Transverse colon (tissue), 4 donors: ENCODE results near the gene C6orf47. TPM values are rescaled to one million over a fixed set of nuclear protein-coding genes. Genes with fewer than 3 reads are reported as not detected.

Source experiments
- DNase-seq: peaks from one replicate; pipeline ENCODE4 v3.0.0-alpha.2; 2019
- H3K27ac ChIP-seq, 4 donors: fragments of 200-600 bp; sonication (generic); 2 replicates each; pipeline ENCODE4 v1.5.1; 2016 to 2018; ENCODE audit warnings: inconsistent platforms in 4 of 4
- H3K27me3 ChIP-seq: fragments of 200-600 bp; sonication (generic); 2 replicates; pipeline ENCODE4 v1.5.1; 2017; ENCODE audit warnings: inconsistent platforms
- H3K36me3 ChIP-seq, 4 donors: fragments of 200-600 bp; sonication (generic); 2 replicates each; pipeline ENCODE4 v1.5.1; 2017 to 2019; ENCODE audit warnings: inconsistent platforms in 4 of 4
- H3K4me1 ChIP-seq, 4 donors: fragments of 200-600 bp; sonication (generic); 2 replicates each; pipeline ENCODE4 v1.5.1; 2017 to 2020; ENCODE audit warnings: inconsistent platforms in 4 of 4
- H3K4me3 ChIP-seq, 4 donors: fragments of 200-600 bp; sonication (generic); 1 replicate in 1 of 4; 2 replicates in 3 of 4; pipeline versions ENCODE4 v1.5.1 to v1.6.1; 2017 to 2019; ENCODE audit warnings: inconsistent platforms in 4 of 4
- H3K9me3 ChIP-seq, 2 donors: fragments of 200-600 bp; sonication (generic); 2 replicates each; pipeline ENCODE4 v1.5.1; 2017 to 2019; ENCODE audit warnings: inconsistent platforms in 2 of 2
- EP300 ChIP-seq: sonication (generic); formaldehyde crosslinking; IDR thresholded peaks from one replicate; pipeline ENCODE4 v1.6.1; 2017; ENCODE audit warnings: antibody characterized with exemption, low read depth
- POLR2A ChIP-seq: fragments of 450-650 bp; IDR thresholded peaks from one replicate; pipeline ENCODE4 v1.6.1; 2016; ENCODE audit warnings: antibody characterized with exemption, mild to moderate bottlenecking, moderate library complexity
- POLR2AphosphoS5 ChIP-seq, 3 donors: sonication (generic); formaldehyde crosslinking; IDR thresholded peaks; one replicate each; pipeline ENCODE4 v1.6.1; 2016; ENCODE audit warnings: antibody characterized with exemption in 3 of 3
- WGBS, 2 donors: methylation state at CpG; one replicate each; pipeline ENCODE4 v1.1.5; 2018; ENCODE audit warnings: low coverage in 1 of 2; 5-methylcytosine and 5-hydroxymethylcytosine counted together
- in situ Hi-C, 4 donors: fragments of 200-750 bp; cut with MboI; loops; one replicate each; pipeline versions ENCODE4 v1.15.0 to v1.15.1; 2017; ENCODE audit warnings: low sequenced_read_pairs in 3 of 4, low pct_ligation_motif_present in 1 of 4, low pct_unique_long_range_greater_than_20kb in 1 of 4
- intact Hi-C: fragments of 100-400 bp; cut with DNase I; formaldehyde crosslinking; loops from one replicate; pipeline ENCODE4 v1.15.1; 2023; ENCODE audit warnings: low total_unique reads
- total RNA-seq, 4 donors: library from RNA; depleted of rRNA; stranded (reverse); fragments of >200 nt; gene quantifications; one replicate each; pipeline ENCODE4 v1.1.0, GENCODE V29; 2016
- TF ChIP-seq, protein P1 (sequence below), 5 experiments: fragments of 200-600 bp in 3 of 5; fragments of 450-650 bp in 2 of 5; sonication (generic) in 3 of 5; IDR thresholded peaks; 1 replicate in 2 of 5; 2 replicates in 3 of 5; pipeline ENCODE4 v1.5.1; 2016 to 2017; ENCODE audit warnings: antibody characterized with exemption in 5 of 5, inconsistent platforms in 3 of 5, mild to moderate bottlenecking in 2 of 5, moderate library complexity in 1 of 5

The C6orf47 gene
- total RNA-seq, 4 donors from 2014 or later = 18.7 to 45.7 (median 25.2) TPM

DNA sequence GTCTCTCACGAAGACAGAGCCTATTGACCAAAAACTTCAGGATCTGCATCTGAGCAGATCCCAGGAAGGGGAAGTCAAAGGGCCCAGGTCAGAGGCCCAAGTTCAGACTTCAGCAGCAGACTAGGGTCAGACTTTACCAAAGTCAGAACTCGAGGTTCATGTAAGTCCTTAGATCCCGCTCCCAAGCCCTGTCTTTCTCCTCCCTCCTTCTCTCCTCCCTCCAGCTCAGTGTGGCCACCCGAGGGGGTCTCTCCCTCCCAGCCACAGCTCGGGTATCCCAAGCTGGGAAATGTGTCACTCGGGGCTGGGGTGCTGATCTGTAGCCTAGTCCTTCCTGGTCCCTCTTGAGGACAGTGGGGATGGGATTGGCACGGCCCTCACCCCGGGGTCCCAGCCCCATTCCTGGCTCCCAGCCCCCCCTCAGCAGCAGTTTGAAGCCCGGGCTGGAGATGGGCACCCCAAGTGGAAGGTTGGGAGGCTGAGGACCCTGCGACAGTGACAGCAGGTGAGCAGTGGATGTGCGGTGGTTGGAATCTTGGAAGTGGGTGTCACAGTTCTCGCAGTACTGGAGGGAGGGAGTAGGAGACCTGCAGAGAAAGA is 1.6 kb upstream of the C6orf47 start:
- WGBS, 2 donors = 84 to 89% methylated on average over 6 to 12 of the region's 12 CpGs
- H3K4me3 ChIP-seq = no peak overlapping the region
- intact Hi-C loops = no loop called here
- H3K36me3 ChIP-seq = peaks cover 0 to 9% (median 2%) of the 10 kb centered on the region in 4 donors
- DNase-seq = no peak
- H3K4me1 ChIP-seq = peaks cover 38 to 73% (median 53%) of the 10 kb centered on the region in 4 donors
- in situ Hi-C loops = no loop called here
- no peak for TF ChIP-seq EP300
- no peak for TF ChIP-seq POLR2A
- TF ChIP-seq POLR2AphosphoS5 (IDR thresholded peaks at IDR 0.05) = no peak
- TF ChIP-seq, protein P1, sequence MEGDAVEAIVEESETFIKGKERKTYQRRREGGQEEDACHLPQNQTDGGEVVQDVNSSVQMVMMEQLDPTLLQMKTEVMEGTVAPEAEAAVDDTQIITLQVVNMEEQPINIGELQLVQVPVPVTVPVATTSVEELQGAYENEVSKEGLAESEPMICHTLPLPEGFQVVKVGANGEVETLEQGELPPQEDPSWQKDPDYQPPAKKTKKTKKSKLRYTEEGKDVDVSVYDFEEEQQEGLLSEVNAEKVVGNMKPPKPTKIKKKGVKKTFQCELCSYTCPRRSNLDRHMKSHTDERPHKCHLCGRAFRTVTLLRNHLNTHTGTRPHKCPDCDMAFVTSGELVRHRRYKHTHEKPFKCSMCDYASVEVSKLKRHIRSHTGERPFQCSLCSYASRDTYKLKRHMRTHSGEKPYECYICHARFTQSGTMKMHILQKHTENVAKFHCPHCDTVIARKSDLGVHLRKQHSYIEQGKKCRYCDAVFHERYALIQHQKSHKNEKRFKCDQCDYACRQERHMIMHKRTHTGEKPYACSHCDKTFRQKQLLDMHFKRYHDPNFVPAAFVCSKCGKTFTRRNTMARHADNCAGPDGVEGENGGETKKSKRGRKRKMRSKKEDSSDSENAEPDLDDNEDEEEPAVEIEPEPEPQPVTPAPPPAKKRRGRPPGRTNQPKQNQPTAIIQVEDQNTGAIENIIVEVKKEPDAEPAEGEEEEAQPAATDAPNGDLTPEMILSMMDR (IDR thresholded peaks at IDR 0.05) = no peak
- no peaks in the 10 kb centered on the region for H3K27me3 ChIP-seq
- H3K27ac ChIP-seq = peak overlapping the region in 1 of 4 donors; percentile 6
- H3K9me3 ChIP-seq = no peaks in the 10 kb centered on the region

DNA sequence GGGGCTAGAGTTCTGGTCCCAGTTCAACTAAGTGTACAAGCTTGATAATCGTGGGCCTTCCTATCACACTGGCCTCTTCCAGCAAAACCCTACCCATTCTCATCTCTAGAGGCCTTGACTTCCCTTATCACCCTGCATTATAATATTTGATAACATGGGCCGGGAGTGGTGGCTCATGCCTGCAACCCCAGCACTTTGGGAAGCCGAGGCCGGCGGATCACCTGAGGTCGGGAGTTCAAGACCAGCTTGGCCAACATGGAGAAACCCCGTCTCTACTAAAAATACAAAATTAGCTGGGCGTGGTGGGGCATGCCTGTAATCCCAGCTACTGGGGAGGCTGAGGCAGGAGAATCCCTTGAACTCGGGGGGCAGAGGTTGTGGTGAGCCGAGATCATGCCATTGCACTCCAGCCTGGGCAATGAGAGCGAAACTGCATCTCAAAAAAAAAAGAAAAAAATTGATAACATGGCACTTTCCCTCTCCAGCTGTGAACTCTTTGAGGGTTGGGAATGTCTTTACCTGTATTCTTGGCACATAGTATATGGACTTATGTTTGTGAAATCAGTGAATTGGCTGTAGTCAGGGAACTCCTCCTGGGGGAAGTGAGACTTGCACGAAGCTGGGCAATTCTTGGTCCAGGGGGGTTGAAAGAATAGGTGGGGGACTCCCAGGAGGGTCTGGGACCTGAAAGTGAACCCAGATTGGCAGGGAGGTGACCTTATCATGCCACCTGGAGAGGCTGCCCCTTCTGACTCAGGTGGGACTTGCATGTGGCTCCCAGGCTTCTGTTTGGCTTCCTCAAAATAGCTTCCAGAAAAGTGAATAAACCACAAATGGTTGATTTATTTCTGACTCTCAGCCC is 915 bp upstream of the C6orf47 start:
- Histone ChIP-seq H3K36me3 (peaks cover 0 to 6% (median 0%) of the 10 kb centered on the region in 4 donors), H3K4me3 (peak overlapping the region in 1 of 4 donors; percentile 87), H3K27ac (peak overlapping the region; percentile 88 to 95 (median 90)), H3K9me3 (no peaks in the 10 kb centered on the region), H3K27me3 (no peaks in the 10 kb centered on the region), H3K4me1 (peaks cover 30 to 68% (median 46%) of the 10 kb centered on the region in 4 donors)
- no peak for DNase-seq
- TF ChIP-seq EP300 (no peak), POLR2A (no peak), POLR2AphosphoS5 (IDR thresholded peaks at IDR 0.05) (no peak)
- TF ChIP-seq, protein P1 (IDR thresholded peaks at IDR 0.05) = no peak
- in situ Hi-C loops (no loop called here), intact Hi-C loops (no loop called here)
- WGBS, 2 donors = 50 to 82% methylated on average over 2 to 12 of the region's 12 CpGs

DNA sequence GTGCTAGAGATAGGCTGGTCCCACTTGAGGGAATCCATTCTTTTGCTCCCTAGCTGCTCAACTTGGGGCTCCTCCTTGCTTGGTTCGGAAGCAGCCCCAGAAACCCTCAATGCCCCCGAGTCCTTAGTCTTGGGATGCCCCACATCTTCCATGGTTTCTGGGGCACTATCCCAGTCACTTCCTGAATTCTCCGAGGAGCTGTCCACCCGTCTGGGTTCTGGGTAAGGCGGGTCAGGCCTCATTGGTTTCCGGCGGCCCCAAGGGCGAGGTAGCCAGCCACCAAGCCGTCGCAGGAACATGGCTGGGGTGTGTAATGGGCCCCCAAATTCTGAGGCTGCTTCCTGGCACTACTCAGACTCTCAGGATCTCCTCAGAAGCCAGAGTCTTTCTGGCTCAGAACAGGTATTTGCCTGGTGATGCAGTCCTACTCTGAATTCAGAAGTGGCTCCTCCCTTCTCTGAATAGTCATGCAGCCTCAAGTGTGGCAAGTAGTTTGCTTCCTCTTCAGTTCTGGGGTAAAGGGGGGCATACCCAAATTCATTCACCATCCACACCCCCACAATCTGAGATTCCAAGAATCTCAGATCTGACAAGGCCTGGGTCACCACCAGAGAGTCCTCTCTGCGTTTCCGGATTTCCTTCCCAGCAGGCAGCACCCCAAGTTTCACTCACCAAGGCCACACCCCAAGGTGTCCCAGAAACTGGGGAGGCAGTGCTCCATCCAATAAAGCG is 763 bp downstream of the C6orf47 start:
- TF ChIP-seq POLR2A = no peak
- TF ChIP-seq, protein P1 (IDR thresholded peaks at IDR 0.05) = no peak
- TF ChIP-seq POLR2AphosphoS5 (IDR thresholded peaks at IDR 0.05) = no peak
- TF ChIP-seq EP300 = no peak
- Histone ChIP-seq H3K4me1 (peaks cover 30 to 77% (median 44%) of the 10 kb centered on the region in 4 donors), H3K4me3 (peak overlapping the region; percentile 63 to 87 (median 76)), H3K27me3 (no peaks in the 10 kb centered on the region), H3K9me3 (no peaks in the 10 kb centered on the region), H3K27ac (peak overlapping the region; percentile 88 to 95 (median 90)), H3K36me3 (peaks cover 0 to 6% (median 0%) of the 10 kb centered on the region in 4 donors)
- in situ Hi-C loops (no loop called here), intact Hi-C loops (no loop called here)
- 5 to 17% methylated on average over 4 to 6 of the region's 13 CpGs for WGBS, 2 donors
- DNase-seq = peak; percentile 40
